Liver (tissue), 3 donors: Measurements from ENCODE around the gene RRAGB.

Experiments used
- CTCF ChIP-seq: fragments of 150-350 bp; IDR thresholded peaks from 2 replicates; pipeline ENCODE4 v1.5.1; 2017; ENCODE audit warnings: improper control_type of control experiment, low read depth, low read length; ENCODE audit not compliant: missing input control
- MAX ChIP-seq: IDR thresholded peaks from 2 replicates; pipeline ENCODE4 v1.6.1; 2016; ENCODE audit warnings: antibody characterized with exemption
- RAD21 ChIP-seq, 2 donors: IDR thresholded peaks; 2 replicates each; pipeline ENCODE4 v1.6.1; 2016; ENCODE audit warnings: antibody characterized with exemption in 2 of 2, mild to moderate bottlenecking in 2 of 2
- YY1 ChIP-seq: IDR thresholded peaks from 2 replicates; pipeline ENCODE4 v1.6.1; 2016; ENCODE audit warnings: antibody characterized with exemption, mild to moderate bottlenecking
- donor health status: healthy.
- donor health status: healthy.

- no peak for TF ChIP-seq RAD21 (IDR thresholded peaks at IDR 0.05)
- no peak for TF ChIP-seq CTCF
- TF ChIP-seq YY1 = no peak
- no peak for TF ChIP-seq MAX
These were observed 612 bp upstream of the RRAGB start for GRCh38 chrX:55716937-55717336.
